GM18858 (cell line): ENCODE measurements around the gene GSTCD.

Source experiments
- ATAC-seq: cut with Tn5 transposase; IDR thresholded peaks from one replicate; pipeline ENCODE4 v1.9.1; 2021; ENCODE audit not compliant: unreplicated experiment

The GSTCD gene

DNA sequence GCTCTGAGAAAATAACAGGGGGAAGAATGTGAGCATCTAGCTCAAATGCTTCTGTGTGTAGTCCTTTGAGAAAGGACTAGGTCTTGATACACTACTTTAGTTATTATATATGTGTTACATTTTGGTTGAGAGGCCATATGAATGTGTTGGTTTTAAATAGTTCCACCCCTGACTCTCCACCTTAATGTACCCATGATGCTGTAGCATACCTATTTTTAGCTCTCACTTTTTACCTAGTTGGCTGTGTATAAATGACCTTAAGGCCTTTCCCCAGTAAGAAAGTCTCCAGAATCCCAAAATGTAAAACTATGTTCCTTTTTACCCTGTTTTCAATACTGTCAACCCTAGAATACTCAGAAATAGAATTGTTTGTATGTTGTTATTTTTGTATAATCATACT lies 166.6 kb downstream of the GSTCD start:
- ATAC-seq, result no peak

DNA sequence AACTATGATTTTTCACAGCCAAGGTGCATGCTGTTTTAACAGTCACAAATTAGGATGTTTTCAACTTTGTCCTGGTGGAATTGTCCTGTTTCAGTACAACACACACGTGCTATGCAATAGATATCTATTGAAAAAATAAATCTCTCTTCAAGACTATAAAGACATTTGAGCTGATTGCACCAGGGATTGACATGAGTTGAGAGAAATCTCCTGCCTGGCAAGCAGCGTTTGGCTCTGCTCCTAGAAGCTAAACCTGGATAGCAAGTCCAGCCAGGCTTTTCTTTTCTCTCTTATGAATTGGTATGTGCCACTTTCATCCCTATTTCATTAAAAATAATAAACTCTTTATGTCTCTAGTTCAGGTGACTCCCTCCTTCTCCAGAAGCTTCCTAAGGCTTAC lies 170.1 kb downstream of the GSTCD start:
- ATAC-seq, result no peak

DNA sequence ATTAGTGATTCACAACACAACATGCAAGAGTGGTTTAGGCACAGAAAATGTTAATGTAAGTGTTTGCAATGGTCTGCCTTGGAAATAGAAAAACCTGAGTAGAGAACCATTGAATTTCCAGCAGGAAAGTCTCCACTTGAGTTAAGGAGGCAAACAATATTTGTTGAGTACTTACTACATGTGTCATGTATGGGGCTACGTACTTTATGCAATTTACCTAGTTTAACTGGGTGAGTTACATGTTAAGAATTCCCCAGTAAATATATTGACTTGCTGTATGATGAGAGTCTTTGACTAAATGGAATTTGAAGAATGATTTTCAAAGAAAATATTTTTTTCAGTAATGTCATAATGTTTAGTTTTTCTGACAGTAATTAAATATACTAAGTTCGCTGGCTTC lies 178.9 kb downstream of the GSTCD start:
- no peak for ATAC-seq

DNA sequence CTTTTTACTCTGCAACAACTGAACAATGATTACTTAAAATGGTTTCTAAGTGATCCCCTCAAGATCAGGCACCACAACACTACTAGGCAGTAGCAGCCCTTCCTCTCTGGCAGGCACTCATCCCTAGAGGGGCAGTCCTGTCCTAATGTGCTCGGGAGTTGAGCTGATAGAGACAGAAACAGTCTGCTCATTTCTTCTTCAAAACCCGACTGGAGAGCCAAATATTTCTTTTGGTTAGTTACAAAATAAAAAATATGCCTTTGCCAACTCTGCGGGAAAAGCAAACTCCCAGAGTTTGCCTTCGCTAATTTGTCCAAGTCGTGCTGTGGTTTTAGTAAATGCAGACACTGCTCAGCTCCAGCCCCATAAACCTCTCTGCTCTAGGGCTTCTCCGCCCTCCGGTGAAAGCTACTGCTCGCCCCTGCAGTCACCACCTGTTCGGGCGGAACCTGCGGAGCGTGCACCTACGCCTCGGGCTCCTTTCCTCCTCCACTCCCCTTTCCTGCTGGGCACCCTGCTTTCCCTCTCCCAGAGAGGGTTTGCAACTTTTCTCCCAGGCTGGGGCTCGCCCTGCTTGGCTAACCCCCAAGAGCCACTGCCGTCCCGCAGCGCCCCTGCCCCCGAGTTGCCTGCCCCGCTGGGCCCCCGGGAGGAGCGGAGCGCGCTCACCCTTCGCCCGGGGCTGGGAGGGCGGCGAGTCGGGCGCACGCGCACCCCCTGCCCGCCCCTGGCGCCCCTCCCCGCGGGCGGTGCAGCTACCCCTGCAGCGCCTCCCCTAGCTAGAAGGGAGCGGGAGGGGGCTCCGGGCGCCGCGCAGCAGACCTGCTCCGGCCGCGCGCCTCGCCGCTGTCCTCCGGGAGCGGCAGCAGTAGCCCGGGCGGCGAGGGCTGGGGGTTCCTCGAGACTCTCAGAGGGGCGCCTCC lies 186.3 kb downstream of the GSTCD start, which contains the start of gene NPNT:
Gene NPNT, plus strand, starts transcription at position 812 of the 923 bp plus-strand sequence. CDS start 182 bp downstream, outside the sequence.
- no peak for ATAC-seq

DNA sequence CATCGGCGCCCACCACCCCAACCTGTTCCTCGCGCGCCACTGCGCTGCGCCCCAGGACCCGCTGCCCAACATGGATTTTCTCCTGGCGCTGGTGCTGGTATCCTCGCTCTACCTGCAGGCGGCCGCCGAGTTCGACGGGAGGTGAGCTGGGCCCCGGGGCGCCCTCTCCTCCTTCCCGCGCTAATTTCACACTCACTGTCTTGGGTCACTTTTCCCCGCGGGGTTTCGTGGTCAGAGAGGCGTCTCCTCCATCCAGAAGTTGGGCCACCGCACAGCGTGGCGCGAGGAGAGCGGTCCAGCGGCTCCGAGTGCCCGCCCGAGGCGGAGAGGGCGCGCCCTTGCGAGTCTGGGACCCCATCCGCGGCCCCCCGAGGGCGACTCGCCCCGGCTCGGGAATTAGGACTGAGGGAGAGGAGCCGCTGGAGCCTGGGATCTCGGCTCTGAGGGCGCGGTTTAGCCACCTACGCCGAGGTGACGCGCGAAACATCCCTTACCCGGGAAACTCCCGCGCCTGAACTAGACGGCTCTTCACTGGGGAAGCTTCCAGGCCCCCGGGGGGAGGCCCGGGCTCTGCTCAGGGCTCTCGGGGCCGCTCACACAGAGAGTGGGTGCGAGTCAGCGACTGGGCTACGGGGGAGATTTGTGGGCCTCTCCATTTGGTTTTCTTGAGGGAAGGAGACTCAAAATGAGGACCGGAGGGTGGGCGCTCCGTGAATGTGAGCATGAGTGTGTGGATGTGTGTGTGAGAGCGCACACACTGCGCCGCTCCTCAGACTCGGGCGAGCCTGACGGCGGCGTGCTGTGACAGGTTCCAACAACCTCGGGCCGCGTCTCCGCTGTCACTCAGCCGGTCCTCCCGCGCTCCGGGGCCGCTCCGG lies 187.2 kb downstream of the GSTCD start:
- no peak for ATAC-seq

DNA sequence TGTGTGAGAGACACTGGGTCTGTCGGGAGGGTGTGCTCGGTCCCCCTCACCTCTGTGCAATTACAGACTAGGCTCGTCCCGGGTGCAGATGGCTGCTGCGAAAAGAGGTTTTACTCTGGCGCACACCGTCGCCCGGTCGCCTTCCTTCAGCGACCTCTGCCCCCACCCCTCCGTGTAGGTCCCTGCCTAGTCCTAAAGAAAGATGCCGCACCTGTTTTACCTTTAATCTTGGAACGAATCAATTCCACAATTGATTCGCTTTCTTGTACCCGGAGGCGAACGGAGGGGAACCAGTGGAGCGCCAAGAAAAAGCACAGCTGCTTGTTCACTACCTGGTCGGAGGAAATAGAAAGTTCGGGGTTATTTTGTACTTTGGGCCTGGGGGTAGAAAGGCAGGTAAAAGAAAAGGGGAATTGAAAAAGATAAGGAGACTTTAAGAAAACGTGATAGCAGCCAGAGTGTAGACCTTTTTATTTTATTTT lies 187.9 kb downstream of the GSTCD start:
- no peak for ATAC-seq
